Measurements from ENCODE around the gene LRMDA.

LRMDA gene

GRCh38 chr10:75542084-75542483 lies 110.7 kb downstream of the LRMDA start:
- no peak for DNase-seq (ENCODE audit: low spot score)

GRCh38 chr10:75542906-75543305 lies 111.5 kb downstream of the LRMDA start:
- peak; percentile 52 for DNase-seq (ENCODE audit: low spot score)

- no peak for DNase-seq (ENCODE audit: low spot score)
These were observed 113.0 kb downstream of the LRMDA start for GRCh38 chr10:75544386-75544785.

- DNase-seq (ENCODE audit: low spot score): no peak
These were observed 113.7 kb downstream of the LRMDA start for GRCh38 chr10:75544993-75545706.

DNA sequence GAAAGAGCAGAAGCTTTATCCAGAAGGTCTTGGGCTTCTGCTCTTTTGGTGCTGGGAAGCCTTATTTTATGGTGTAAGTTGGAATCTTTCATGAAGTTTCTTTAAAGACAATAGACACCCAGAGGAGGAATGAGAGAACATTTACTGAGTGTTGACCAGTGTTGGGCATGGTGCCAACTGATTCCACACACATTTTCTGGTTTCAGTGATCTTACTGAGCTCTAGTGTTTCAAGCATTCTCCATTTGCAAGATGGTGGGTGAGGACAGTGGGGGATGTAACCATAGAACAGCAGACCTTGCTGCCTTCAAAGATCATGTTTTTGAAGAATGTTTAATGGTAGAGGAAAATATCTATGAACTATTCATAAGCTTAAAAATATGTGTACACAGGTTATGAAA lies 114.6 kb downstream of the LRMDA start:
- no peak for DNase-seq (ENCODE audit: low spot score)

- DNase-seq (ENCODE audit: low spot score): no peak
These were observed 116.2 kb downstream of the LRMDA start for GRCh38 chr10:75547391-75548298.

DNA sequence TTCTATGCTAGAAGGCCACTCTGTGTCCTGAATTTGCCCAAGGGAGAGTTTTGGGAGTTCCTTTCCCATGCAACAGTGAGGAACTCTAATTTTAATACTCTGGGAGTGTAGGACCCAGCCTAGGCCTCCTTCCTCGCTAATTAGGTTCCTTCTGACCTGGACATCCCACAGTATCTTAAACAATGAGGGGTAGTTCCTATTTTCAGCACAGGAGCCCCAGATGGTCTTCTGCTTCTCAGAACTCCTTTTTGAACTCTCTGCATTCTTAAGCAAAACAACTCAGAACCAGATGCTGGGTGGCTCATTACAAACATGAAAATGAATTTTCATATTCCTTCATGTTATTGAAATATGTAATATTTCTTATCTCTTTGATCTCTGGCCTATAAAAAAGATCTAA lies 116.9 kb downstream of the LRMDA start:
- no peak for DNase-seq (ENCODE audit: low spot score)

GRCh38 chr10:75550191-75550590 lies 118.8 kb downstream of the LRMDA start:
- no peak for DNase-seq (ENCODE audit: low spot score)

- DNase-seq (ENCODE audit: low spot score): no peak
These were observed 120.7 kb downstream of the LRMDA start for GRCh38 chr10:75552171-75552570.

DNA sequence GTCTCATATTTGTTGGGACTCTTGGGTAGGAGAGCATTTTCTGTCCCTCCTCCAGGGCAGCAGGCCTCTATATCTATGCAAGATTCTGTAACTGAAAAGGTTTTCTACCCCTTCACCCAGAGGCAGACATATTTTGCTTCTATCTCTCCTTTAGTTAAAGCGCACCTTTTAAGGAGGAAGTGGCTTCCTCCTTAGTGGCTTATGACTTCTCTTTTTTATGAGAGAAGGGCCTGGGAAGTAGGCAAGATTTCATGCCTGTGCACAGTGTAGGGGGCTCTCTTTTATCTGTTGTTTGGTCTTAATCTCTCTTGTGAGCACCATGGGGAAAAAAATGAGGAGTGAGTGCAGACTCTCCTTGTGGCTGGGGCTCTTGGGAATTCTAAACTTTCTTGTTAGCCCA lies 122.1 kb downstream of the LRMDA start:
- no peak for DNase-seq (ENCODE audit: low spot score)

DNA sequence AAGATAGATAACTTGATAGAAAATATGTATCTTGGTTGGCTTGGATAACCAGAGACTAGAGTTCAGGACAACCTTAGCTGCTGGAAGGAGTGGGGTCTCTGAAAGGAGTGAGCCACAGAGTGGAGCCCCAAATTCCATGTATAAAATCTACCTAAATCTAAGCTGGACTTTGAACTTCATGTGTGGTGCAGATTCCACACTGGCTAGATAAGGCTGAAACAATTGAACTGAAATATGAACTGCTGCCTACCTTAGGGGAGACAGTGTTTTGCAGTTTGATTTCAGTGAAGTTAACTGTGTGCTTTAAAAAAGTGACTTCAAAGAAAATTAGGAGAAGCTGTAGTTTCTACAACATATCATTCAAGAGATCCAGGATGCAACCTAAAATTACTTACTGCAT lies 123.9 kb downstream of the LRMDA start:
- no peak for DNase-seq (ENCODE audit: low spot score)

DNA sequence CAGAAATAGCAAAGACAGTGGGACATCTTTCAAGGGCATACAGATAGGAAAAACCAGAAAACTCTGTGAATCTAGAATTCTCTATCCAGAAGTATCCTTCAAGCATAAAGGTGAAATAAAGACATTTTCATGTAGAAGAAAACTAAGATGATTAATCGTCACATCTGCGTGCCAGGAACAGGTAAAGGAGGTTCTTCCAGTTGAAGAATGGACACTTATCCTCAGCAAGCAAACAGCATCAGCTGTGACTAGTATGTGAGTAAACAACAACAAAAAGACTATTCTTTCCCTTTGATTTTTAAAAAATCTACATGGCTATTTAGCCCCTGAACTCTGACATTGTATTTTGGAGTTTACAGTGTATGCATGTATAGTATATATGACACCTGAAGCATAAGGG lies 124.9 kb downstream of the LRMDA start:
- DNase-seq (ENCODE audit: low spot score): no peak

- DNase-seq (ENCODE audit: low spot score): no peak
These were observed 134.1 kb downstream of the LRMDA start for GRCh38 chr10:75565286-75566251.

- no peak for DNase-seq (ENCODE audit: low spot score)
These were observed 137.2 kb downstream of the LRMDA start for GRCh38 chr10:75568450-75569130.

DNA sequence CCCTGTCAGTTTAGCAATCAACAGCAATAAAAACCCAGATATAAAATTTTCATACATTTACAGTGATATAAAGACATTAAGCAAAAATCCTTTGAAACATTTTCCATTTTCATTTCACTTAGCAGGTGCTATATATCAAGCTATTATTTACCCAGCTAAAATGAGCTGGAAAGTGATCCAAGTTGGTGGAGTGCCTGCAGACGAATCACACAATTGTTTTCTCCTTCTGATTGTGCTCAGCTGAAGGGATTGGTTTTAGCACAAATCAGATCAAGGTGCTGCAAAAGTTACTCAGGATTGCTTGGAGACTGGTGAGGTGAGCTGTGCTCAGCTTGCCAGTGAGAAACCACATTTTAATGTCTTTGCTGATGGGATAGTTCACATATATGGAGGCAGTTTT lies 138.1 kb downstream of the LRMDA start:
- no peak for DNase-seq (ENCODE audit: low spot score)

DNA sequence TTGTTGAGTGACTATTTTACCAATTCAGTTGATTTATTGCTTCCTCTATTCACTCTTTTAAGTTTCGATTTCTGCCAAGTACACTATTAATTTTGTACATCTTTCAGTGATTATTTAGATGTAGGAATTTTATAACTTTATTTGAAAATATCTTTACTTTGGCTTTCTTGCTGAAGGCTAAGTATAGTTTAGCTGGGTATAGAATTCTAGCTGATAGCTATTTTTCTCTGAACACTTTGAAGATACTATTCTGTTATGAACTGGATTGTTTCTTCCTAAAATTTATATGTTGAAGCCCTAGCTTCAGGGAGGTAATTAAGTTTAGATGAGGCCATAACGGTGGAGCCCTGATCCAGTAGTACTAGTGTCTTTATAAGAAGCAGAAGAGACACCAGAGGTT lies 141.1 kb downstream of the LRMDA start:
- no peak for DNase-seq (ENCODE audit: low spot score)

DNA sequence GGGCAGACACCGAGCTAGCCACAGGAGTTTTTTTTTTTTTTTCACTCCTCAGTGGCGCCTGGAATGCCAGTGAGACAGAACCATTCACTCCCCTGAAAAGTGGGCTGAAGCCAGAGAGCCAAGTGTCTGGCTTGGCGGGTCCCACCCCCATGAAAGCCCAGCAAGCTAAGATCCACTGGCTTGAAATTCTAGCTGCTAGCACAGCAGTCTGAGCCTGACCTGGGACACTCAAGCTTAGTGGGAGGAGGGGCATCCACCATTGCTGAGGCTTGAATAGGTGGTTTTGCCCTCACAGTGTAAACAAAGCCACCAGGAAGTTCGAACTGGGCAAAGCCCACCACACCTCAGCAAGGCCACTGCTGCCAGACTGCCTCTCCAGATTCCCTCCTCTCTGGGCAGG lies 144.5 kb downstream of the LRMDA start:
- no peak for DNase-seq (ENCODE audit: low spot score)

- DNase-seq (ENCODE audit: low spot score): no peak
These were observed 150.7 kb downstream of the LRMDA start for GRCh38 chr10:75582102-75582501.

- no peak for DNase-seq (ENCODE audit: low spot score)
These were observed 153.9 kb downstream of the LRMDA start for GRCh38 chr10:75585294-75585693.

- DNase-seq (ENCODE audit: low spot score): no peak
These were observed 155.4 kb downstream of the LRMDA start for GRCh38 chr10:75586814-75587213.

DNA sequence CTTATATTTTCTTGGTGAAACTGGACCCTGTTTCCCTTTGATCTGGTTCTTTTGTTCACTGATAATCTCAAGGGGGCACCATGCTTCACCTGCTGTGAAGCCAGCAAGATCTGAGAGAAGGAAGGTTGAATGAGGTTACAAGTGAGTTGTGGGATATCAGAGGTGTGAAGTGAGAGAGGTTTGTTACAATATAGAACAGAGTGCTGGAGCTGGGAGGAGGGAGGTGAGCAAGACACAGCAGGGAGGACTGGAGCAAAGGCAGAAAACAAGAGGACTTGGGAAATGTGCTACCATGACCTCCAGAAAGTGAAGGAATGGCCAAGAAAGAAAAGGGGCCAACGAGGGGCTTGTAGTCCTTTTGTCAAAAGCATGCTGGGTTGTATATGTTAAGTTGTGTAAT lies 156.6 kb downstream of the LRMDA start:
- no peak for DNase-seq (ENCODE audit: low spot score)

All from ecto neural progenitor cell (in vitro differentiated cells).